OCI-M2 (cell line): Measurements from ENCODE around the gene NHSL2.

ENCODE experiments used
- DNase-seq: peaks from one replicate; lab custom pipeline; 2025; ENCODE audit not compliant: unreplicated experiment; lab: John Stamatoyannopoulos, UW

NHSL2 gene

GRCh38 chrX:71989768-71990426 lies 79.3 kb downstream of the NHSL2 start:
- no peak for DNase-seq

- no peak for DNase-seq
Observed at GRCh38 chrX:71990518-71990917, 79.9 kb downstream of the NHSL2 start.

GRCh38 chrX:71991164-71991563 lies 80.5 kb downstream of the NHSL2 start:
- DNase-seq: no peak

- DNase-seq: no peak
Observed at GRCh38 chrX:71992711-71993110, 82.1 kb downstream of the NHSL2 start.

- DNase-seq: no peak
Observed at GRCh38 chrX:71993371-71993770, 82.7 kb downstream of the NHSL2 start.

GRCh38 chrX:71994601-71995000 lies 84.0 kb downstream of the NHSL2 start:
- no peak for DNase-seq

- no peak for DNase-seq
Observed at GRCh38 chrX:71995122-71995521, 84.5 kb downstream of the NHSL2 start.

GRCh38 chrX:71996136-71996535 lies 85.5 kb downstream of the NHSL2 start:
- DNase-seq: no peak

- DNase-seq: no peak
Observed at GRCh38 chrX:71996826-71997225, 86.2 kb downstream of the NHSL2 start.

GRCh38 chrX:71997320-71997719 lies 86.7 kb downstream of the NHSL2 start:
- no peak for DNase-seq

- no peak for DNase-seq
Observed at GRCh38 chrX:71998836-71999509, 88.3 kb downstream of the NHSL2 start.

- DNase-seq: no peak
Observed at GRCh38 chrX:71999535-71999934, 88.9 kb downstream of the NHSL2 start.

- DNase-seq: no peak
Observed at GRCh38 chrX:72001471-72001870, 90.8 kb downstream of the NHSL2 start.

- DNase-seq: no peak
Observed at GRCh38 chrX:72001906-72002305, 91.3 kb downstream of the NHSL2 start.

GRCh38 chrX:72002875-72003274 lies 92.2 kb downstream of the NHSL2 start:
- no peak for DNase-seq

GRCh38 chrX:72003811-72004750 lies 93.4 kb downstream of the NHSL2 start:
- DNase-seq: no peak

GRCh38 chrX:72005046-72005445 lies 94.4 kb downstream of the NHSL2 start:
- DNase-seq: no peak

- no peak for DNase-seq
Observed at GRCh38 chrX:72006461-72006860, 95.8 kb downstream of the NHSL2 start.

GRCh38 chrX:72009731-72010130 lies 99.1 kb downstream of the NHSL2 start:
- DNase-seq: no peak

GRCh38 chrX:72011734-72012133 lies 101.1 kb downstream of the NHSL2 start:
- no peak for DNase-seq

- no peak for DNase-seq
Observed at GRCh38 chrX:72015383-72015782, 104.7 kb downstream of the NHSL2 start.
